Neural cell (in vitro differentiated cells): Measurements from ENCODE around the gene PLA2G12B. TPM values are rescaled to one million over a fixed set of nuclear protein-coding genes. Genes with fewer than 3 reads are reported as not detected.

Experiments
- H2AFZ ChIP-seq: fragments of 200-600, 300-800 bp; sonication (generic), shearing (Covaris generic); 2 replicates; pipeline ENCODE4 v1.6.0; 2014; ENCODE audit warnings: low read depth, mild to moderate bottlenecking, antibody characterized with exemption, low read length, moderate library complexity
- H3F3A ChIP-seq: fragments of 200-600 bp; shearing (Covaris generic); 2 replicates; pipeline ENCODE4 v1.6.1; 2016; ENCODE audit warnings: mild to moderate bottlenecking, moderate library complexity, mixed read lengths, antibody characterized with exemption, low read length; ENCODE audit not compliant: insufficient read depth, poor library complexity, severe bottlenecking
- H3K27ac ChIP-seq: fragments of 200-600, 300-800 bp; sonication (generic), shearing (Covaris generic); 2 replicates; pipeline ENCODE4 v1.5.1; 2014; ENCODE audit warnings: mild to moderate bottlenecking, low read length, moderate library complexity
- H3K27me3 ChIP-seq: fragments of 300-800, 200-600 bp; sonication (generic), shearing (Covaris generic); 2 replicates; pipeline ENCODE4 v1.6.0; 2014; ENCODE audit warnings: mild to moderate bottlenecking, low read depth, low read length, moderate library complexity; ENCODE audit not compliant: insufficient read depth
- H3K36me3 ChIP-seq: fragments of 300-800, 200-600 bp; sonication (generic), shearing (Covaris generic); 2 replicates; pipeline ENCODE4 v1.5.1; 2014; ENCODE audit warnings: mild to moderate bottlenecking, antibody characterized with exemption, low read length, moderate library complexity; ENCODE audit not compliant: insufficient read depth
- H3K4me2 ChIP-seq: fragments of 300-800, 200-600 bp; sonication (generic), shearing (Covaris generic); 2 replicates; pipeline ENCODE4 v1.6.0; 2014; ENCODE audit warnings: mild to moderate bottlenecking, low read length
- H3K4me3 ChIP-seq: fragments of 300-800, 200-600 bp; sonication (generic), shearing (Covaris generic); 2 replicates; pipeline ENCODE4 v1.5.1; 2014; ENCODE audit warnings: mild to moderate bottlenecking, low read length, moderate library complexity
- H3K79me2 ChIP-seq: fragments of 200-600 bp; shearing (Covaris generic); replicated peaks from 2 replicates; pipeline ENCODE4 v1.6.0; 2014; ENCODE audit warnings: mild to moderate bottlenecking, low read length, moderate library complexity; ENCODE audit not compliant: insufficient read depth
- H3K9ac ChIP-seq: fragments of 300-800, 200-600 bp; sonication (generic), shearing (Covaris generic); 2 replicates; pipeline ENCODE4 v1.6.1; 2016; ENCODE audit warnings: mild to moderate bottlenecking, low read length, mixed read lengths
- H3K9me2 ChIP-seq: fragments of 200-600 bp; shearing (Covaris generic); 2 replicates; pipeline ENCODE4 v1.6.1; 2016; ENCODE audit warnings: mild to moderate bottlenecking, low read length, mixed read lengths; ENCODE audit not compliant: insufficient read depth
- H3K9me3 ChIP-seq: fragments of 200-600, 300-800 bp; sonication (generic), shearing (Covaris generic); 2 replicates; pipeline ENCODE4 v1.6.1; 2016; ENCODE audit warnings: mild to moderate bottlenecking, mixed run types, low read length, moderate library complexity, mixed read lengths
- H4K20me1 ChIP-seq: fragments of 200-600 bp; shearing (Covaris generic); 2 replicates; pipeline ENCODE4 v1.6.1; 2016; ENCODE audit warnings: mild to moderate bottlenecking, mixed run types; ENCODE audit not compliant: insufficient read depth
- CTCF ChIP-seq: fragments of 450-650 bp; IDR thresholded peaks from 2 replicates; pipeline ENCODE4 v1.5.1; 2014; ENCODE audit warnings: antibody characterized with exemption, mild to moderate bottlenecking, moderate library complexity; ENCODE audit not compliant: poor library complexity, severe bottlenecking
- EP300 ChIP-seq: fragments of 450-650 bp; conservative IDR thresholded peaks from 2 replicates; pipeline ENCODE4 v1.6.1; 2014; ENCODE audit warnings: antibody characterized with exemption, mild to moderate bottlenecking, moderate library complexity; ENCODE audit not compliant: poor library complexity, severe bottlenecking
- EZH2 ChIP-seq: fragments of 200-600, 300-800 bp; shearing (Covaris generic), sonication (generic); IDR thresholded peaks from 2 replicates; pipeline ENCODE4 v1.6.1; 2014; ENCODE audit warnings: antibody characterized with exemption, low read length, borderline replicate concordance, mild to moderate bottlenecking; ENCODE audit not compliant: insufficient read depth, poor library complexity, severe bottlenecking
- MXI1 ChIP-seq: fragments of 450-650 bp; conservative IDR thresholded peaks from 2 replicates; pipeline ENCODE4 v1.6.1; 2014; ENCODE audit warnings: antibody characterized with exemption, mild to moderate bottlenecking; ENCODE audit not compliant: poor library complexity, severe bottlenecking
- POLR2AphosphoS5 ChIP-seq: IDR thresholded peaks from 2 replicates; pipeline ENCODE4 v1.6.1; 2012
- RAD21 ChIP-seq: fragments of 450-650 bp; conservative IDR thresholded peaks from 2 replicates; pipeline ENCODE4 v1.6.1; 2014; ENCODE audit warnings: antibody characterized with exemption, mild to moderate bottlenecking, moderate library complexity
- REST ChIP-seq: IDR thresholded peaks from 2 replicates; pipeline ENCODE4 v1.6.1; 2012; ENCODE audit warnings: borderline replicate concordance
- SMC3 ChIP-seq: fragments of 450-650 bp; conservative IDR thresholded peaks from 2 replicates; pipeline ENCODE4 v1.6.1; 2014; ENCODE audit warnings: antibody characterized with exemption, mild to moderate bottlenecking, moderate library complexity; ENCODE audit not compliant: poor library complexity
- TAF1 ChIP-seq: IDR thresholded peaks from 2 replicates; pipeline ENCODE4 v1.6.1; 2012; ENCODE audit warnings: low read depth
- polyA plus RNA-seq: library from polyadenylated mRNA; depleted of rRNA; stranded (reverse); fragments of >200 nt; gene quantifications from 2 replicates; pipeline ENCODE4 v1.2.3, GENCODE V29; 2014

PLA2G12B gene
- polyA plus RNA-seq, 1 donor from 2014 or later, result not detected

GRCh38 chr10:72887043-72887442 is 67.6 kb downstream of the PLA2G12B start:
- Histone ChIP-seq H3K27me3 (no peaks in the 10 kb centered on the region), H3K27ac (no peak overlapping the region), H2AFZ (no peak overlapping the region), H4K20me1 (no peaks in the 10 kb centered on the region), H3K36me3 (no peaks in the 10 kb centered on the region), H3K4me3 (no peak overlapping the region), H3K9me3 (no peaks in the 10 kb centered on the region), H3K9ac (no peak overlapping the region), H3F3A (no peaks in the 10 kb centered on the region), H3K4me2 (no peak overlapping the region), H3K79me2 (no peaks in the 10 kb centered on the region), H3K9me2 (no peaks in the 10 kb centered on the region)
- TF ChIP-seq EZH2 (no peak), TAF1 (no peak), RAD21 (no peak), CTCF (no peak), EP300 (no peak), MXI1 (no peak), REST (no peak), SMC3 (no peak), POLR2AphosphoS5 (no peak)

- no peaks in the 10 kb centered on the region for H3K9me2 ChIP-seq
- no peaks in the 10 kb centered on the region for H3K27me3 ChIP-seq
- H3F3A ChIP-seq, result no peaks in the 10 kb centered on the region
- H3K79me2 ChIP-seq, result no peaks in the 10 kb centered on the region
- H4K20me1 ChIP-seq, result no peaks in the 10 kb centered on the region
- TF ChIP-seq MXI1 (no peak), EP300 (no peak), SMC3 (no peak), CTCF (no peak), RAD21 (no peak), TAF1 (no peak), REST (no peak), POLR2AphosphoS5 (no peak), EZH2 (no peak)
- no peak overlapping the region for H2AFZ ChIP-seq
- no peak overlapping the region for H3K4me3 ChIP-seq
- no peak overlapping the region for H3K4me2 ChIP-seq
- no peaks in the 10 kb centered on the region for H3K9me3 ChIP-seq
- no peak overlapping the region for H3K27ac ChIP-seq
- no peaks in the 10 kb centered on the region for H3K36me3 ChIP-seq
- no peak overlapping the region for H3K9ac ChIP-seq
Measured at GRCh38 chr10:72886621-72887020, 68.0 kb downstream of the PLA2G12B start.
